GM12872 (cell line): ENCODE data around the gene JPH4.

Source experiments
- CTCF ChIP-seq: IDR thresholded peaks from 3 replicates; pipeline ENCODE4 v1.5.1; 2011; ENCODE audit warnings: low read depth, mild to moderate bottlenecking, low read length, moderate library complexity; ENCODE audit not compliant: insufficient read depth

JPH4 gene

GRCh38 chr14:23600322-23600707, 21.7 kb upstream of the JPH4 start:
- TF ChIP-seq CTCF, result no peak

GRCh38 chr14:23590198-23590597, 11.6 kb upstream of the JPH4 start:
- TF ChIP-seq CTCF, result no peak

GRCh38 chr14:23589606-23590005, 11.0 kb upstream of the JPH4 start:
- no peak for TF ChIP-seq CTCF

GRCh38 chr14:23588884-23589598, 10.5 kb upstream of the JPH4 start:
- TF ChIP-seq CTCF, result peak; percentile 95

GRCh38 chr14:23582906-23583760, 4.5 kb upstream of the JPH4 start:
- TF ChIP-seq CTCF, result no peak

GRCh38 chr14:23580948-23581281, 2.3 kb upstream of the JPH4 start:
- no peak for TF ChIP-seq CTCF

- TF ChIP-seq CTCF, result no peak
These were observed 1.7 kb upstream of the JPH4 start for GRCh38 chr14:23580152-23580926.
